Right ventricle myocardium superior (tissue), 1 donor: ENCODE results near the gene NXPH4. TPM values are rescaled to one million over a fixed set of nuclear protein-coding genes. Genes with fewer than 3 reads are reported as not detected.

Experiments
- ATAC-seq: fragments of 200-7000 bp; cut with Tn5 transposase; one replicate; pipeline ENCODE4 v1.9.1; 2020; ENCODE audit warnings: mild to moderate bottlenecking; ENCODE audit not compliant: poor library complexity
- DNase-seq: peaks from one replicate; pipeline ENCODE4 v3.0.0-alpha.2; 2020
- intact Hi-C: fragments of 100-400 bp; cut with DNase I; formaldehyde crosslinking; loops from one replicate; pipeline ENCODE4 v1.11.2; 2022
- total RNA-seq: library from RNA; stranded (reverse); fragmentation: NEBNext Ultra II Directional; extraction: Animal tissue kit (Norgen Biotek cat#: 25700); gene quantifications from one replicate; pipeline ENCODE4 v1.2.1, GENCODE V29; 2021
- donor health status: DM: no; HTN: yes; CAD: no; lungs with severe emphysema.

Gene NXPH4
- total RNA-seq, 1 donor from 2014 or later = 0.70 TPM

- intact Hi-C loops = no loop called here
- ATAC-seq (no peak), DNase-seq (no peak)
These were observed 9.2 kb downstream of the NXPH4 start for GRCh38 chr12:57225680-57226210.

GRCh38 chr12:57226588-57227314, 10.2 kb downstream of the NXPH4 start:
- no peak for ATAC-seq
- no peak for DNase-seq

GRCh38 chr12:57227315-57228115, 10.9 kb downstream of the NXPH4 start:
- intact Hi-C loops = no loop called here
- no peak for ATAC-seq
- no peak for DNase-seq

More at GRCh38 chr12:57226588-57227314, 10.2 kb downstream of the NXPH4 start:
- intact Hi-C loops = no loop called here

- DNase-seq (no peak), ATAC-seq (no peak)
- intact Hi-C loops = no loop called here
These were observed 12.5 kb downstream of the NXPH4 start for GRCh38 chr12:57229046-57229633.

- DNase-seq (peak; percentile 95), ATAC-seq (peak; percentile 87)
- intact Hi-C loops = no loop called here
These were observed 13.2 kb downstream of the NXPH4 start, which contains the start of gene SHMT2 for GRCh38 chr12:57229634-57230380. Gene SHMT2, plus strand, starts transcription at chr12:57229711. Its CDS starts 68 bp downstream, at chr12:57229779.

GRCh38 chr12:57230381-57231155, 14.0 kb downstream of the NXPH4 start:
- intact Hi-C loops = no loop called here
- no peak for DNase-seq
- ATAC-seq = no peak

- ATAC-seq = no peak
- intact Hi-C loops = no loop called here
- no peak for DNase-seq
These were observed 14.9 kb downstream of the NXPH4 start for GRCh38 chr12:57231276-57232021.

- ATAC-seq (no peak), DNase-seq (peak; percentile 38)
- intact Hi-C loops = no loop called here
These were observed 15.7 kb downstream of the NXPH4 start for GRCh38 chr12:57232156-57232756.

GRCh38 chr12:57233357-57234232, 17.0 kb downstream of the NXPH4 start:
- intact Hi-C loops = no loop called here
- ATAC-seq = no peak

GRCh38 chr12:57234233-57234570, 17.6 kb downstream of the NXPH4 start:
- intact Hi-C loops = no loop called here
- DNase-seq (no peak), ATAC-seq (no peak)

More at GRCh38 chr12:57233357-57234232, 17.0 kb downstream of the NXPH4 start:
- DNase-seq = peak; percentile 42

- DNase-seq (no peak), ATAC-seq (no peak)
- intact Hi-C loops = no loop called here
These were observed 18.0 kb downstream of the NXPH4 start for GRCh38 chr12:57234571-57235016.

- ATAC-seq = peak; percentile 13
These were observed 18.6 kb downstream of the NXPH4 start for GRCh38 chr12:57235017-57235727.

GRCh38 chr12:57235728-57236131, 19.1 kb downstream of the NXPH4 start:
- DNase-seq (no peak), ATAC-seq (no peak)
- intact Hi-C loops = no loop called here

More at GRCh38 chr12:57235017-57235727, 18.6 kb downstream of the NXPH4 start:
- intact Hi-C loops = no loop called here
- peak; percentile 81 for DNase-seq

- DNase-seq = peak; percentile 55
- no peak for ATAC-seq
- intact Hi-C loops = no loop called here
These were observed 19.8 kb downstream of the NXPH4 start for GRCh38 chr12:57236201-57236924.
